ENCODE results near the gene TBX4.

TBX4 gene

DNA sequence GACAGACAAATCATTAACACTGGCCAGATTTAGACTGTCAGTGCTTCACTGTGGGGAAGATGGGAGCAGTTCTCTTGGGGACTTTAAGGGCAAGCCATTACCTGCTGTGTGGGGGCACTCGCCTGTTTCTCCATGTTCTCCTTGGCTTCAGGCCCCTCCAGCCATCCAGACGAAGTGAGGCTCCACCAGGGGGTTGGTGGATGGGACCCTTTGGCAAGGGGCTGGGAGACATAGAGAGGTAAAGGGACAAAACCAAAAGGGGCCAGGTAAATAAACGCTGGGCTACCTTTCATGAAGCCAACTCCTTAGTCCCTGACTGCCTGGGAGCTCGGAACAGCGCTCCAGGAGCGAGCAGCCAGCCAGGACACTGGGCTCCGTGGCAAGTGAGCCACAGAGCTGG is 14.0 kb downstream of the TBX4 start:
- Histone ChIP-seq H3K4me3 (ENCODE audit: low read length) (no peak overlapping the region), H3K27ac (ENCODE audit: low read length) (no peak overlapping the region), H3K9me3 (ENCODE audit: control insufficient read depth, low read depth, low read length) (no peaks in the 10 kb centered on the region), H3K4me1 (ENCODE audit: control insufficient read depth, low read depth, low read length) (peaks cover 26% of the 10 kb centered on the region), H3K9ac (ENCODE audit: low read length) (no peak overlapping the region), H3K36me3 (ENCODE audit: control insufficient read depth, low read depth, low read length) (no peaks in the 10 kb centered on the region), H3K27me3 (ENCODE audit: control insufficient read depth, insufficient read depth, low read length) (peaks cover 81% of the 10 kb centered on the region)

DNA sequence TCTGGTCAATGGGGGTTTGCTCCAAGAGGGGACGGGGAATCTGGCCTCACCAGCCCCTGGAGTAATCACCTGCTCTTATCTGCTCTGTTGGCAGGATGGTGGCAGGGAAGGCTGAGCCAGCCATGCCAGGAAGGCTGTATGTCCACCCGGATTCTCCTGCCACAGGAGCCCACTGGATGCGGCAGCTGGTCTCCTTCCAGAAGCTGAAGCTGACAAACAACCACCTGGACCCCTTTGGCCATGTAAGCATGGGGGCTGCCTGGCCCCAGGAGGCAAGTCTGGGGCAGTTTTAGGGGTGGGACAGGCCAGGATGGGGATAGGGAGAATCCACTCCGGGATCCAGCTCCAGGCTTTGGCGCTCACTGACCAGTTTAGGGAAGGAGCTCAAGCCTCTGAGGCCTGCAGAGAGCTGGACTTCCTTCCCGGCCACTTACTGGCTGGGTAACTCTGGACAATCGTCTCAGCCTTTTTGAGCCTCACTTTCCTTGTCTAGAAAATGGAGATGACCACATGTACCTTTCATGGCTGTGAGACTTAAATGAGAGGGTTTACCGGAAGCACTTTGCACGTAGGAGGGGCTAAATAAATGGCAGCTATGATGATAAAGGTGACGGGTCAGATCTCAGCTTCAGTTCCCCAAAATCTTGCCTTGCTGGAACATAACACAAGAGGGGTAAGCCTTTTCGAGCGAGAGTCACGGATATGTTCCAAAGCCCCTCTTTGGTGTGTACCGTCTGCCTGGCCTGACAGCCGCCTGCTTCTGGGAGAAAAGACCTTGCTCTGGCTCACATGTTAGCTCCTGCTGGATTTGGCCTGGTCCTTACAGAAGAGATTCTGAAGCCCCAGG is 15.4 kb downstream of the TBX4 start:
- no peaks in the 10 kb centered on the region for H3K36me3 ChIP-seq (ENCODE audit: control insufficient read depth, low read depth, low read length)
- no peak overlapping the region for H3K9ac ChIP-seq (ENCODE audit: low read length)
- H3K27me3 ChIP-seq (ENCODE audit: control insufficient read depth, insufficient read depth, low read length), result peaks cover 67% of the 10 kb centered on the region
- no peak overlapping the region for H3K4me3 ChIP-seq (ENCODE audit: low read length)
- H3K9me3 ChIP-seq (ENCODE audit: control insufficient read depth, low read depth, low read length), result no peaks in the 10 kb centered on the region
- H3K27ac ChIP-seq (ENCODE audit: low read length), result no peak overlapping the region
- peaks cover 17% of the 10 kb centered on the region for H3K4me1 ChIP-seq (ENCODE audit: control insufficient read depth, low read depth, low read length)

DNA sequence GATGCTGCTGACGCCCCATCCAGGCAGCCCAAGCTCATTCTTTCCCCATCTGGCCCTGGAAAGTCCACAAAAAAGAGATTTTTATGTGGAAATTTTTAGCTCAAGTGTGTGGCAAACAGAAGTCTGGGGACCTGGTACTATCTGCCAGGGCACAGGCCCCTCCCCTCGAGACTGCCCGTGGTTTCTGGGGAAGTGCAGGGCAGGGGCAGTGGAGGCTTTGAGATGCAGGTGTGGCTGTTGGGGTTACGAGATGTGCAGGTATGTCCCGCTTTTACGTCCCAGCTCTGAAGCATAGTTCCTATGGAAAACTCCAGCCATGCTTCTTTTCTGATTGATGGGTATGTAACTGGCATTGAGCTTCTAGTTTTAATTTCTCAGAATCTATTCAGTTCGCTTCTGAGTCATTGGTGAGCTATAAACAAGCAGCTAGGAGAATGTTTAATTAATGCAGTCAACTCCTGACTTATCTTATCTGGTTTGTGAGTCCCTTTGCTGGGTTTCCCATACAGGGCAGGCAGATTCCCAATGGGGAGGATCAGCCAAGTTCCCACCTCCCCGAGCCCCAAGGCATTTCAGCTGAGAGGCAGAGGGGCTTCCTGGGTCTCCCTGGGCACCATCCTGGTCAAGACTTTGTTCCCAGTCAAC is 16.2 kb downstream of the TBX4 start:
- Histone ChIP-seq H3K36me3 (ENCODE audit: control insufficient read depth, low read depth, low read length) (no peaks in the 10 kb centered on the region), H3K9me3 (ENCODE audit: control insufficient read depth, low read depth, low read length) (no peaks in the 10 kb centered on the region), H3K27ac (ENCODE audit: low read length) (no peak overlapping the region), H3K27me3 (ENCODE audit: control insufficient read depth, insufficient read depth, low read length) (peaks cover 60% of the 10 kb centered on the region), H3K4me1 (ENCODE audit: control insufficient read depth, low read depth, low read length) (peaks cover 10% of the 10 kb centered on the region), H3K4me3 (ENCODE audit: low read length) (no peak overlapping the region), H3K9ac (ENCODE audit: low read length) (no peak overlapping the region)

DNA sequence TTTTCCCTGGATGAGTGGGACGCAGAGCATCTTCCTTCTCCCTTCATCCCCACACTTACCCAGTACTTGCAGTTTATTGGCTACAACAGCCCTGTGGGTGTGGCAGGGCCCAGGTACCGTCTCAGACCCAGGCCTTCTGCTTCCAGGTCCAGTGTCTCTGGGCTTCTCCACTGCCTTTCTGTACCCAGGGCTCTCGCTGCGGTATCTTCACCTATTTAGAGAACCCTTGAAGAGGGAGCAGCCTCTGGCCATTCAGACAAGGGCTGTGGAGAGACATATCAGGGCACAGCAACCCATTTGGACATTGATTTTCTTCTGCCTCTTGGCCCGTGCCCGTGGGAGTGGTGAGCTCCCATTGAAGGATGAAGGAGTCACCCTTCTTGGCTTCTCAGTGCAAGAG is 17.3 kb downstream of the TBX4 start:
- no peaks in the 10 kb centered on the region for H3K9me3 ChIP-seq (ENCODE audit: control insufficient read depth, low read depth, low read length)
- H3K36me3 ChIP-seq (ENCODE audit: control insufficient read depth, low read depth, low read length), result no peaks in the 10 kb centered on the region
- H3K9ac ChIP-seq (ENCODE audit: low read length), result no peak overlapping the region
- peaks cover 8% of the 10 kb centered on the region for H3K4me1 ChIP-seq (ENCODE audit: control insufficient read depth, low read depth, low read length)
- H3K27ac ChIP-seq (ENCODE audit: low read length), result no peak overlapping the region
- H3K4me3 ChIP-seq (ENCODE audit: low read length), result no peak overlapping the region
- H3K27me3 ChIP-seq (ENCODE audit: control insufficient read depth, insufficient read depth, low read length), result peaks cover 49% of the 10 kb centered on the region

DNA sequence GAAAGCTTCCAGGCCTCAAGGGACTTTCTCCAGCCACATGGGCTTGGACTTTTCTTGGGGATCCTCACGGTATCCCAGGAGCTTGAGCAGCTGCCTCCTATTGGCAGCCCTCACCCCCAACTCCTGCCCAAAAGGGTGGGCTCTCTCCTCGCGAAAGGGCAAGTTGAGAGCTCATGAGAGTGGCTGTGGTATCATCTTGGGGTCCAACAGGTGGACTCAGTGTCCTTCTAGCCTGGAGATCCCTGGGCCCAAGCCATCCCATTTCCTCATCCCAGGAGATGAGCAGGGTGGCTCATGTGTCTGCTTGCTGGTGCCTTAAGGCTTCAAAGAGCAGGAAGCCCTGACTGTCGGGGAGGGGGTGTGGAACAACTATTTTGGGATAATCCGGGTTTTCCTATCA is 17.7 kb downstream of the TBX4 start:
- no peak overlapping the region for H3K9ac ChIP-seq (ENCODE audit: low read length)
- no peak overlapping the region for H3K27ac ChIP-seq (ENCODE audit: low read length)
- H3K36me3 ChIP-seq (ENCODE audit: control insufficient read depth, low read depth, low read length), result no peaks in the 10 kb centered on the region
- no peak overlapping the region for H3K4me3 ChIP-seq (ENCODE audit: low read length)
- no peaks in the 10 kb centered on the region for H3K9me3 ChIP-seq (ENCODE audit: control insufficient read depth, low read depth, low read length)
- H3K4me1 ChIP-seq (ENCODE audit: control insufficient read depth, low read depth, low read length), result peaks cover 8% of the 10 kb centered on the region
- H3K27me3 ChIP-seq (ENCODE audit: control insufficient read depth, insufficient read depth, low read length), result peaks cover 44% of the 10 kb centered on the region

DNA sequence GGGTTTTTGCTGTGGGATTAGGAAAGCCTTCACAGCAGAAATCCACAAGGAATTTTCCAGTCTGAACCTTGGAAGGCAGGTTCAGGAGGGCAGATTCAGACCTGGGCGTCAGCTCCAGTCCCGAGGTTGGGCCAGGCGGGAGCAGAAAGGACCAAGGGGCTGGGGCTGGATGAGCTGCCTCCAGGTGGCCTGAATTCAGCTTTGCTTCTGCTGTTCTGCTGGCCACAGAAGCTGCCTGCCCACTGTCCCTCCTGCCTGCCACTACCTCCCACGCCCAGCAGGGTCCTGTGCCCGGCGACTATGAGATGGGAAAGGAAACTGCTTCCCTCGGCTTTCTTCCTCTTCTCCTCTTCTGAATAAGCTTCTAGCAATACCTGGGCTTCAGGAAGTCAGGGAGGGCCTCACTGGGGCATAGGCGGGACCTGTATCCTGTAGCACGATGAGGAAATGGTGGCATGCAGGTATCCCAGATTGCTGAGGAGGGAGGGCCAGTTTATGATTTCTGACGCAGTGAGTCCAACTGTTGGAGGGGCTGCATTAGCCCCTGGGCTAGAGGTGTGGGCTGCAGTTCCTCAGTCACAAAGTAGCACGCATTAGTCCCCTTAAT is 18.4 kb downstream of the TBX4 start:
- Histone ChIP-seq H3K9me3 (ENCODE audit: control insufficient read depth, low read depth, low read length) (no peaks in the 10 kb centered on the region), H3K27me3 (ENCODE audit: control insufficient read depth, insufficient read depth, low read length) (peaks cover 37% of the 10 kb centered on the region), H3K4me1 (ENCODE audit: control insufficient read depth, low read depth, low read length) (peaks cover 8% of the 10 kb centered on the region), H3K4me3 (ENCODE audit: low read length) (no peak overlapping the region), H3K9ac (ENCODE audit: low read length) (no peak overlapping the region), H3K27ac (ENCODE audit: low read length) (no peak overlapping the region), H3K36me3 (ENCODE audit: control insufficient read depth, low read depth, low read length) (no peaks in the 10 kb centered on the region)

DNA sequence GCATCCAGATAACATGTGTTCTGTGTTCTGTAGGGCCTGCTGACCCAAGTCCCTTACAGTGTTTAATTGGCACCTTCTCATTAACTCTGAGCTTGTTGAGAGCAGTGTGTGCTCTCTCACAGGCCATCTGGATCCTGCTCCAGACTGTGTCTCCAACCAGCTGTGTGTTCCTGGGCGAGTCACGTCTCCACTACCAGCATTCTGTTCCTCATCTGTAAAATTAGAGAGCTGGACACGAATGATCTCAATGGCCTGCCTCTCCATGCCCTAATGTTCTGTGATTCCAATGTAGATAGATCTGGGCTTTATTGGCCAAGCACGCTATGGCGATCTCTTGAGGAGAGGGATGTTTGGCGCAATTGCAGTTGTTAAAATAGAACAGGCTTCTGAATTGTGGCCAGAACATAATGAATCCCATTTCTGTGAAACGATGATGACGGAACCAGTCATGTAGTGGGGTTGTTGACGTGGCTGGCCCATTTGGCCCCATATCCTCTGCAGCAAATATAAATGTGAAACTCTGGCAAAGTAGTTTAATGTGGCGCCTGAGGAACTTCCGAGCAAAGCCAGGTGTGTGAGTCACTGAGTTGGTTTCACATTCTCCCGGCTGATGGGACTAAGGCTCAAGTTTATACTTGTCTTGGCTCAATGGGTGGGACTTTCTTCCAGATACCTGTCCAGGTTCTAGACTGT is 22.2 kb downstream of the TBX4 start:
- Histone ChIP-seq H3K4me3 (ENCODE audit: low read length) (no peak overlapping the region), H3K9ac (ENCODE audit: low read length) (no peak overlapping the region), H3K27me3 (ENCODE audit: control insufficient read depth, insufficient read depth, low read length) (no peaks in the 10 kb centered on the region), H3K9me3 (ENCODE audit: control insufficient read depth, low read depth, low read length) (no peaks in the 10 kb centered on the region), H3K4me1 (ENCODE audit: control insufficient read depth, low read depth, low read length) (no peaks in the 10 kb centered on the region), H3K27ac (ENCODE audit: low read length) (no peak overlapping the region), H3K36me3 (ENCODE audit: control insufficient read depth, low read depth, low read length) (no peaks in the 10 kb centered on the region)

DNA sequence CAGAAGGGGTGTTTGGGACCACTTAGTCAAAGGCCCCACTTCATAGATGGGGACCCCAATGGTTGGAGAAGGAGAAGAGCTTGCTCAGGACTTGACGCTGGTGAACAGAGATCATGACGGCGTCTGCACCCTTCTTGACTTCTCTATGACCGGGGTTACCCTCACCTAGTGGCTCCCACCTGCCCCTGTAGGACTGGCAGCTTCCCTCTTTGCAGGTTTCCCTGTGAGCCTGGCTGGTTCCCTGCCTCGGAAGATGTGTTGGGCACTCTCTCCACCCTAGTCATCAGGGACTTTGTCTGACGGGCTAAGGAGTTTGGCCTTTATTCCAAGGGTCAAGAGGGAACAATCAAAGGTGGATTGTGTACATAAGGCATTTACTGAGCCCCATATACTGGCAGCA is 22.7 kb downstream of the TBX4 start:
- no peaks in the 10 kb centered on the region for H3K36me3 ChIP-seq (ENCODE audit: control insufficient read depth, low read depth, low read length)
- H3K9me3 ChIP-seq (ENCODE audit: control insufficient read depth, low read depth, low read length), result no peaks in the 10 kb centered on the region
- no peaks in the 10 kb centered on the region for H3K27me3 ChIP-seq (ENCODE audit: control insufficient read depth, insufficient read depth, low read length)
- H3K9ac ChIP-seq (ENCODE audit: low read length), result no peak overlapping the region
- H3K27ac ChIP-seq (ENCODE audit: low read length), result no peak overlapping the region
- H3K4me1 ChIP-seq (ENCODE audit: control insufficient read depth, low read depth, low read length), result no peaks in the 10 kb centered on the region
- H3K4me3 ChIP-seq (ENCODE audit: low read length), result no peak overlapping the region

DNA sequence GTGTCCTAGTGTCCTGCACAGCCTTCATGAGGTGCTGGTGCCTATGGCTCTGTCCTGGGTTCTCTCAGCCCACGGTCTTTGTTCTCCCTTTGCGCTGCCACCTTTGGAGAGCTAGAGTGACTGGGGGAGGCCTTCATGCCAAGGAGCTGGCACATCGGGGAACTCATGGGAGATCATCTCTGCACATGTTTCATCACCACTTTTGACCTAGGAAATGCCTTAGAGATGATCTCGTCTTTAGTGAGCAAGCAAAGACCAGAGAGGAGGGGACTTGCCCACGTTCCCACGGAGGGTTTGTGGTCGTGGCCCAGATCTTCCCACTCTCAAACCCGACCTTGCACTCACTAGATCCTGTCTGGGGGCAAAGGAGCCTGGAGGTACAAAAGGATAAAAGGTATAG is 23.5 kb downstream of the TBX4 start:
- no peak overlapping the region for H3K27ac ChIP-seq (ENCODE audit: low read length)
- H3K4me1 ChIP-seq (ENCODE audit: control insufficient read depth, low read depth, low read length), result no peaks in the 10 kb centered on the region
- H3K9me3 ChIP-seq (ENCODE audit: control insufficient read depth, low read depth, low read length), result no peaks in the 10 kb centered on the region
- H3K9ac ChIP-seq (ENCODE audit: low read length), result no peak overlapping the region
- no peaks in the 10 kb centered on the region for H3K27me3 ChIP-seq (ENCODE audit: control insufficient read depth, insufficient read depth, low read length)
- H3K36me3 ChIP-seq (ENCODE audit: control insufficient read depth, low read depth, low read length), result no peaks in the 10 kb centered on the region
- no peak overlapping the region for H3K4me3 ChIP-seq (ENCODE audit: low read length)

DNA sequence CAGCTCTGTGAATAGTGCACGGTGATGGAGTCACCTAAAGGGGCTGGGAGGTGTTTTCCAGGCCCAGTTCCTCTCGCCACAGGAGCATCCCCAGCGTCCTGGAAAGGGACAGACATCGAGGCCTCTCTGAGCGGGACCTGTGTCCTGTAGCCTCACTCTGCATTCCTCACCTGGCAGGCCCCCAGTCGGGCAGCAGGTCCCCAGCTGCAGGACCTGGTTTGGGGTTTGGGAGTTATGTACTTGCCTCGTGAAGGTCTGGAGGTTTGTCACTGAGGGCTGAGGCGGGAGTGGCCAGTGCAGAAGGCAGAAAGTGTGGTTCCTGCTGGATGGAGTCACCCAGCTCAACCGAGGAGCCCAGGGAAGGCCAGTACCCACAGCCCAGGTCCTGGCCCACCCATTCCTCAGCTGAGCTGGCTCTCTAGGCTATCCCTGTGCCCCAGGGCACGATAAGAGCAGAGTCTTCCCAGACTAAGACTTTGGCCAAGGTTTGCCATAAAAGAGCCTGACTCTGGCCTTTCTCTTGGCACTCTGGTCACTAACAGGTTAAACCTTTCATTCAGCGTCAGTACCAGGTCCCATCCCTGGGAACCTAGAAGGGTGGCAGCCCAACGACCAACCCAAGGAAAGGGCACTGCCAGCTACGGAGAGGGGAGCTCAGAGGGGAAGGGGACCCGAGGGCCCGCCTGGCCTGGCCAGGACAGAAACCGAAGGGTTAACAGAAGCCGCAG is 24.4 kb downstream of the TBX4 start:
- no peak overlapping the region for H3K9ac ChIP-seq (ENCODE audit: low read length)
- H3K4me3 ChIP-seq (ENCODE audit: low read length), result no peak overlapping the region
- no peaks in the 10 kb centered on the region for H3K4me1 ChIP-seq (ENCODE audit: control insufficient read depth, low read depth, low read length)
- no peaks in the 10 kb centered on the region for H3K27me3 ChIP-seq (ENCODE audit: control insufficient read depth, insufficient read depth, low read length)
- H3K9me3 ChIP-seq (ENCODE audit: control insufficient read depth, low read depth, low read length), result no peaks in the 10 kb centered on the region
- no peak overlapping the region for H3K27ac ChIP-seq (ENCODE audit: low read length)
- no peaks in the 10 kb centered on the region for H3K36me3 ChIP-seq (ENCODE audit: control insufficient read depth, low read depth, low read length)
